ENCODE data around the gene MSMB. TPM values are rescaled to one million over a fixed set of nuclear protein-coding genes. Genes with fewer than 3 reads are reported as not detected.

MSMB gene
- total and polyA plus RNA-seq, 2 of the 8 experiments (the other 6 are each of a cell fraction or from before 2014, with no cell fraction given): not detected

GRCh38 chr10:46092524-46093081 is 46.5 kb upstream of the MSMB start:
- Histone ChIP-seq H2BK15ac (ENCODE audit: low read length) (no peak overlapping the region), H2BK12ac (ENCODE audit: low read depth, low read length) (no peak overlapping the region), H4K8ac (ENCODE audit: extremely low read depth, insufficient read depth, low read length) (no peak overlapping the region; the same call in 1 of the 2 replicates), H3K14ac (ENCODE audit: insufficient read length) (no peak overlapping the region), H3K27ac (ENCODE audit: low read depth, low read length) (no peak overlapping the region), H3K79me1 (ENCODE audit: low read depth, low read length) (no peaks in the 10 kb centered on the region), H4K20me1 (replicated peaks in 1 of 2; ENCODE audit: control insufficient read depth in 1 of 2, insufficient read depth in 2 of 2, low read length in 2 of 2) (peaks cover 0 to 2% of the 10 kb centered on the region in 2 experiments), H3K4me1 (replicated peaks in 1 of 4; ENCODE audit: control insufficient read depth in 3 of 4, insufficient read depth in 4 of 4, low read length in 3 of 4) (peaks cover 0 to 5% (median 2%) of the 10 kb centered on the region in 4 experiments; a peak in 3 of 7 replicates), H3K4me2 (ENCODE audit: insufficient read depth in 1 of 2, low read depth in 2 of 2, low read length in 2 of 2) (no peak overlapping the region), H3K27me3 (replicated peaks in 1 of 4; ENCODE audit: control insufficient read depth in 3 of 4, extremely low read depth in 1 of 4, insufficient read depth in 3 of 4, low read length in 3 of 4) (no peaks in the 10 kb centered on the region), H3K23me2 (ENCODE audit: low read depth, low read length) (peaks cover 9% of the 10 kb centered on the region; the same call in 1 of the 2 replicates), H3K79me2 (ENCODE audit: control insufficient read depth in 1 of 2, insufficient read depth in 2 of 2, low read length in 2 of 2) (no peaks in the 10 kb centered on the region), H3K18ac (ENCODE audit: extremely low read depth, low read length) (no peak overlapping the region), H3K36me3 (ENCODE audit: control insufficient read depth in 2 of 4, insufficient read depth in 4 of 4, low read length in 3 of 4) (no peaks in the 10 kb centered on the region), H2BK20ac (ENCODE audit: low read length) (no peak overlapping the region), H2BK120ac (replicated peaks; ENCODE audit: low read depth, low read length) (no peak overlapping the region), H4K91ac (replicated peaks; ENCODE audit: insufficient read length, low read length) (peak overlapping the region; percentile 19), H2AK5ac (ENCODE audit: low read depth, low read length) (no peak overlapping the region), H2AFZ (ENCODE audit: low read length) (0 out of 2 replicates have a peak overlapping the region, but pooled peaks have one; percentile 49), H3K56ac (replicated peaks; ENCODE audit: insufficient read length, low read depth, low read length) (no peak overlapping the region), H3K23ac (ENCODE audit: insufficient read length) (no peak overlapping the region), H2BK5ac (ENCODE audit: low read depth, low read length) (no peak overlapping the region), H3K9ac (replicated peaks in 1 of 4; ENCODE audit: extremely low read depth in 1 of 4, low read depth in 3 of 4, low read length in 3 of 4) (no peak overlapping the region), H3K4ac (replicated peaks; ENCODE audit: insufficient read length, low read depth, low read length) (no peak overlapping the region), H3K4me3 (ENCODE audit: extremely low read depth in 1 of 4, insufficient read depth in 2 of 4, low read depth in 3 of 4, low read length in 4 of 4) (no peak overlapping the region), H3K9me3 (ENCODE audit: insufficient read depth in 2 of 2, low read depth in 1 of 2, low read length in 1 of 2) (no peaks in the 10 kb centered on the region), H4K5ac (ENCODE audit: insufficient read length, low read depth, low read length) (no peak overlapping the region)
- ChIA-PET CTCF (ENCODE audit: partially characterized antibody) (no interaction called here), POLR2A (ENCODE audit: partially characterized antibody) (interaction anchor here (1.2 kb wide), 1 partner anchor 44 kb away, joined by 3 read pairs; no protein-coding TSS in a partner anchor)
- no peak for TF ChIP-seq TBP (IDR thresholded peaks at IDR 0.05; ENCODE audit: low read depth, low read length)
- no peak for TF ChIP-seq ZNF274 (IDR thresholded peaks at IDR 0.05; ENCODE audit: borderline replicate concordance, extremely low read depth, low read length)
- TF ChIP-seq E2F6 (IDR thresholded peaks at IDR 0.05): no peak
- TF ChIP-seq NRF1 (IDR thresholded peaks at IDR 0.05; ENCODE audit: low read depth, low read length): no peak
- TF ChIP-seq CHD2 (IDR thresholded peaks at IDR 0.05; ENCODE audit: low read length): no peak
- TF ChIP-seq SIN3A (conservative IDR thresholded peaks at IDR 0.05 in 1 of 2, IDR thresholded peaks at IDR 0.05 in 1 of 2; ENCODE audit: low read depth in 1 of 2, low read length in 2 of 2): no peak
- TF ChIP-seq MAFK (IDR thresholded peaks at IDR 0.05; ENCODE audit: low read depth, low read length): no peak
- TF ChIP-seq SRF (IDR thresholded peaks at IDR 0.05; ENCODE audit: low read depth, low read length): no peak
- TF ChIP-seq SAP30 (IDR thresholded peaks at IDR 0.05; ENCODE audit: insufficient read depth, insufficient replicate concordance, low read length): no peak
- no peak for TF ChIP-seq RNF2 (IDR thresholded peaks at IDR 0.05; ENCODE audit: borderline replicate concordance, low read depth, low read length, missing control alignments, poor library complexity, severe bottlenecking)
- FAIRE-seq (no peak), DNase-seq (ENCODE audit: low read depth in 1 of 2, low spot score in 2 of 2) (no peak)
- 51% methylated on average over 5 of the region's 5 CpGs; no CpG with 5 or more reads in 1 of the 2 experiments for WGBS, 2 experiments (ENCODE audit: extremely low coverage in 1 of 2, insufficient coverage in 1 of 2, insufficient read length in 1 of 2, insufficient replicate concordance in 2 of 2, low coverage in 1 of 2, low lambda C conversion rate in 2 of 2, missing lambda C conversion rate in 1 of 2)

Data from H1 (cell line).